OCI-LY1 (cell line): ENCODE measurements around the gene PRAMEF4.
"Not testable (repeated sequence)": the region's sequence is repeated elsewhere in the genome, so short reads cannot be mapped to it uniquely, and the experiment has no call there.

ENCODE experiments used
- H2AFZ ChIP-seq: fragments of 200-600 bp; sonication (generic), shearing (Covaris generic); 2 replicates; pipeline ENCODE4 v1.6.0; 2014; ENCODE audit warnings: antibody characterized with exemption, mild to moderate bottlenecking, low read length
- H3F3A ChIP-seq: fragments of 200-600 bp; sonication (generic), shearing (Covaris generic); 2 replicates; pipeline ENCODE4 v1.6.0; 2014; ENCODE audit warnings: mild to moderate bottlenecking, antibody characterized with exemption, low read length, moderate library complexity; ENCODE audit not compliant: insufficient read depth
- H3K27ac ChIP-seq: fragments of 200-600 bp; sonication (generic); 2 replicates; pipeline ENCODE4 v1.5.1; 2014; ENCODE audit warnings: low read length, mixed run types, mild to moderate bottlenecking, low read depth; ENCODE audit not compliant: poor library complexity, severe bottlenecking
- H3K27me3 ChIP-seq: fragments of 200-600 bp; sonication (generic); 2 replicates; pipeline ENCODE4 v1.6.0; 2014; ENCODE audit warnings: antibody characterized with exemption, mild to moderate bottlenecking, low read length, moderate library complexity; ENCODE audit not compliant: insufficient read depth
- H3K36me3 ChIP-seq: fragments of 200-600 bp; sonication (generic); 2 replicates; pipeline ENCODE4 v1.6.1; 2014; ENCODE audit warnings: mild to moderate bottlenecking, antibody characterized with exemption, low read length, moderate library complexity, mixed read lengths; ENCODE audit not compliant: insufficient read depth
- H3K4me1 ChIP-seq: fragments of 200-600 bp; sonication (generic); 2 replicates; pipeline ENCODE4 v1.5.1; 2014; ENCODE audit warnings: mild to moderate bottlenecking, low read length, moderate library complexity; ENCODE audit not compliant: insufficient read depth, severe bottlenecking
- H3K4me2 ChIP-seq: fragments of 200-600 bp; sonication (generic), shearing (Covaris generic); 2 replicates; pipeline ENCODE4 v1.6.1; 2014; ENCODE audit warnings: low read length
- H3K4me3 ChIP-seq: fragments of 200-600 bp; sonication (generic); 2 replicates; pipeline ENCODE4 v1.5.1; 2014; ENCODE audit warnings: low read length, low read depth, mild to moderate bottlenecking, mixed read lengths; ENCODE audit not compliant: poor library complexity, severe bottlenecking
- H3K79me2 ChIP-seq: fragments of 200-600 bp; shearing (Covaris generic); 2 replicates; pipeline ENCODE4 v1.6.1; 2016; ENCODE audit warnings: mixed run types, low read length, mixed read lengths; ENCODE audit not compliant: insufficient read depth
- H3K9ac ChIP-seq: fragments of 200-600 bp; sonication (generic), shearing (Covaris generic); 2 replicates; pipeline ENCODE4 v1.6.1; 2014; ENCODE audit warnings: mild to moderate bottlenecking, low read length, mixed read lengths
- H3K9me2 ChIP-seq: fragments of 200-600 bp; sonication (generic), shearing (Covaris generic); 2 replicates; pipeline ENCODE4 v1.6.1; 2014; ENCODE audit warnings: low read depth, mild to moderate bottlenecking, low read length, mixed read lengths
- H3K9me3 ChIP-seq: fragments of 200-600 bp; shearing (Covaris generic); 2 replicates; pipeline ENCODE4 v1.6.1; 2014; ENCODE audit warnings: low read length, mixed read lengths
- H4K20me1 ChIP-seq: fragments of 200-600 bp; sonication (generic), shearing (Covaris generic); 2 replicates; pipeline ENCODE4 v1.6.0; 2016; ENCODE audit warnings: mild to moderate bottlenecking, low read length; ENCODE audit not compliant: insufficient read depth

Gene PRAMEF4

GRCh38 chr1:12886101-12886500 lies at the start of gene PRAMEF4:
TSS of gene PRAMEF4 (minus strand) at chr1:12886201. CDS start at chr1:12883394, 2,807 bp downstream.
- H3K9me2 ChIP-seq, H4K20me1 ChIP-seq, H3K27me3 ChIP-seq, H3K79me2 ChIP-seq, H2AFZ ChIP-seq, H3K4me1 ChIP-seq, H3K9me3 ChIP-seq, H3K36me3 ChIP-seq, H3K4me2 ChIP-seq, H3K4me3 ChIP-seq, H3K9ac ChIP-seq, H3F3A ChIP-seq, H3K27ac ChIP-seq: not testable (repeated sequence)

- not testable (repeated sequence) for H3K4me2 ChIP-seq, H4K20me1 ChIP-seq, H3K9me2 ChIP-seq, H3F3A ChIP-seq, H3K79me2 ChIP-seq, H3K27ac ChIP-seq, H3K4me3 ChIP-seq, H2AFZ ChIP-seq, H3K27me3 ChIP-seq, H3K4me1 ChIP-seq, H3K9me3 ChIP-seq, H3K9ac ChIP-seq, H3K36me3 ChIP-seq
Observed at GRCh38 chr1:12924368-12924767, 38.4 kb upstream of the PRAMEF4 start.

- not testable (repeated sequence) for H3K36me3 ChIP-seq, H3K4me3 ChIP-seq, H3K4me1 ChIP-seq, H3K79me2 ChIP-seq, H3K9ac ChIP-seq, H3K27me3 ChIP-seq, H3K9me3 ChIP-seq, H3K4me2 ChIP-seq, H2AFZ ChIP-seq, H3K27ac ChIP-seq, H4K20me1 ChIP-seq, H3F3A ChIP-seq, H3K9me2 ChIP-seq
Observed at GRCh38 chr1:12921749-12922148, 35.7 kb upstream of the PRAMEF4 start.

GRCh38 chr1:12916310-12916709 lies 30.3 kb upstream of the PRAMEF4 start, which contains the start of gene PRAMEF7:
TSS of gene PRAMEF7 (plus strand) at chr1:12916610. CDS start at chr1:12917693, 1,083 bp downstream.
- not testable (repeated sequence) for H3K4me1 ChIP-seq

GRCh38 chr1:12903793-12904572 lies 18.0 kb upstream of the PRAMEF4 start:
- H3K4me3 ChIP-seq, H3K4me1 ChIP-seq, H4K20me1 ChIP-seq, H3K27ac ChIP-seq, H3F3A ChIP-seq, H3K9me2 ChIP-seq, H3K27me3 ChIP-seq, H3K36me3 ChIP-seq, H2AFZ ChIP-seq, H3K9ac ChIP-seq, H3K79me2 ChIP-seq, H3K9me3 ChIP-seq, H3K4me2 ChIP-seq: not testable (repeated sequence)

More at GRCh38 chr1:12916310-12916709, 30.3 kb upstream of the PRAMEF4 start, which contains the start of gene PRAMEF7:
- not testable (repeated sequence) for H3K27ac ChIP-seq, H3F3A ChIP-seq, H3K4me3 ChIP-seq, H3K9me2 ChIP-seq, H2AFZ ChIP-seq, H3K9ac ChIP-seq, H3K27me3 ChIP-seq, H3K36me3 ChIP-seq, H3K79me2 ChIP-seq, H3K9me3 ChIP-seq, H3K4me2 ChIP-seq, H4K20me1 ChIP-seq

GRCh38 chr1:12899186-12899585 lies 13.2 kb upstream of the PRAMEF4 start:
- H3F3A ChIP-seq, H3K27ac ChIP-seq, H3K79me2 ChIP-seq, H3K36me3 ChIP-seq, H3K4me2 ChIP-seq, H3K9me3 ChIP-seq, H3K4me3 ChIP-seq, H3K9me2 ChIP-seq, H2AFZ ChIP-seq, H3K27me3 ChIP-seq, H3K9ac ChIP-seq, H3K4me1 ChIP-seq, H4K20me1 ChIP-seq: not testable (repeated sequence)

GRCh38 chr1:12898170-12898569 lies 12.2 kb upstream of the PRAMEF4 start, which contains the start of gene PRAMEF10:
TSS of gene PRAMEF10 (minus strand) at chr1:12898270. CDS start at chr1:12895847, 2,423 bp downstream.
- H3K4me1 ChIP-seq, H3K4me3 ChIP-seq, H3K79me2 ChIP-seq, H3K36me3 ChIP-seq, H3K27me3 ChIP-seq, H3K9me2 ChIP-seq, H3F3A ChIP-seq, H3K9ac ChIP-seq, H2AFZ ChIP-seq, H3K9me3 ChIP-seq, H4K20me1 ChIP-seq, H3K4me2 ChIP-seq, H3K27ac ChIP-seq: not testable (repeated sequence)
